ENCODE measurements around the gene DNM1. TPM values are rescaled to one million over a fixed set of nuclear protein-coding genes. Genes with fewer than 3 reads are reported as not detected.

Gene DNM1
- total and polyA plus RNA-seq, 10 of the 15 experiments (the other 5 are each of a cell fraction or from before 2014, with no cell fraction given) = 0.06 to 0.67 (median 0.19) TPM; not detected in 3

DNA sequence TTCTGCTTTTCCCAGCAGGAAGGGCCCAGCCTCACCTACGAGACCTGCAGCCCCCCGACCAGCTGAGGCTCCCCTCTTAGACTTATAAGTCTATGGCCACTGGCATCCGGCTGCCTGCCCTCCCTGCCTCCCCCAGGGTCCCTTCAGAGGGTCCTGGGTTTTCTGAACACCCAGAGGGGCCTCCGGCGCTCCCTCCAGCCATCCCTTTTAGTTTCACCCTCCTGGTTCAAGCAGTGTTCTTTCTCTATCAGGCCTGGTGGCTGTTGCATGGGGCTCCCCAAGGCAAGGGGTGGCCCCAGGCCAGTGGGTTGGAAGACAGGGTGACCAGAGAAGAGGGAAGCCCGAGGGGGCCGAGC is 50.8 kb downstream of the DNM1 start:
- no peak overlapping the region for H2AFZ ChIP-seq (ENCODE audit: control insufficient read depth, low read depth, low read length)
- ChIA-PET SMC1A (ENCODE audit: uncharacterized antibody, unreplicated experiment) (no interaction called here), POLR2A (interaction anchor here (0.9 kb wide), 1 partner anchor 22 kb away, joined by 3 read pairs; the partner anchor contains the start of genes GOLGA2 and SWI5), CTCF (interaction anchor here (1.9 kb wide), 1 partner anchor 19 kb away, joined by 11 read pairs; no protein-coding TSS in a partner anchor), RAD21 (ENCODE audit: unreplicated experiment) (no interaction called here)
- H3K4me2 ChIP-seq (ENCODE audit: control insufficient read depth, insufficient read depth) = no peak overlapping the region
- FAIRE-seq (no peak), ATAC-seq (no peak), DNase-seq (ENCODE audit: low read depth, low spot score) (no peak)
- H3K27ac ChIP-seq (ENCODE audit: control insufficient read depth, insufficient read depth) = no peak overlapping the region
- no peaks in the 10 kb centered on the region for H3K4me1 ChIP-seq (ENCODE audit: control insufficient read depth, insufficient read depth, low read length)
- no peak for TF ChIP-seq LARP7 (IDR thresholded peaks at IDR 0.05)
- no peak for TF ChIP-seq RFX5 (IDR thresholded peaks at IDR 0.05; ENCODE audit: low read depth, low read length)
- no peak for TF ChIP-seq HDAC2 (IDR thresholded peaks at IDR 0.05)
- no peak for TF ChIP-seq ZBTB11 (CRISPR knock-in tag; IDR thresholded peaks at IDR 0.05)
- no peak for TF ChIP-seq STAT3 (IDR thresholded peaks at IDR 0.05; ENCODE audit: low read depth, low read length)
- no peak for TF ChIP-seq FOS (IDR thresholded peaks at IDR 0.05; ENCODE audit: borderline replicate concordance, extremely low read depth, insufficient read length)
- H3K4me3 ChIP-seq = no peak overlapping the region
- intact Hi-C loops (cut with micrococcal nuclease; ENCODE audit: unreplicated experiment) = no loop called here
- H3K9ac ChIP-seq (ENCODE audit: control insufficient read depth, insufficient read depth, low read length) = no peak overlapping the region
- WGBS (ENCODE audit: insufficient coverage, insufficient replicate concordance, low lambda C conversion rate, missing lambda C conversion rate) = 61% methylated on average over 7 of the region's 7 CpGs
- H3K36me3 ChIP-seq (ENCODE audit: control insufficient read depth in 2 of 2, insufficient read depth in 2 of 2, low read length in 1 of 2) = peaks cover 3 to 8% of the 10 kb centered on the region in 2 experiments; a peak in 3 of 4 replicates
- no peaks in the 10 kb centered on the region for H3K79me2 ChIP-seq (ENCODE audit: control insufficient read depth, insufficient read depth, low read length)
- BruUV-seq (replicated peaks) = no TSS peak
- H3K9me3 ChIP-seq (replicated peaks; ENCODE audit: control insufficient read depth, insufficient read depth, low read length) = no peaks in the 10 kb centered on the region
- in situ Hi-C loops (cut with MboI) = no loop called here
- peaks cover 0 to 3% of the 10 kb centered on the region in 2 experiments; a peak in 2 of 4 replicates for H3K27me3 ChIP-seq (replicated peaks in 1 of 2; ENCODE audit: control insufficient read depth in 2 of 2, insufficient read depth in 2 of 2, low read length in 1 of 2)
- no peaks in the 10 kb centered on the region for H4K20me1 ChIP-seq (ENCODE audit: control insufficient read depth, insufficient read depth)
